Globus pallidus (tissue), 1 donor: Measurements from ENCODE around the gene HES3.
A peak's percentile ranks its signal among the peaks of the same experiment; 100 is the strongest.

Source experiments
- DNase-seq: peaks from one replicate; pipeline ENCODE4 v3.0.0-alpha.2; 2015; ENCODE audit warnings: low spot score

The HES3 gene, protein sequence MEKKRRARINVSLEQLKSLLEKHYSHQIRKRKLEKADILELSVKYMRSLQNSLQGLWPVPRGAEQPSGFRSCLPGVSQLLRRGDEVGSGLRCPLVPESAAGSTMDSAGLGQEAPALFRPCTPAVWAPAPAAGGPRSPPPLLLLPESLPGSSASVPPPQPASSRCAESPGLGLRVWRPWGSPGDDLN

DNA sequence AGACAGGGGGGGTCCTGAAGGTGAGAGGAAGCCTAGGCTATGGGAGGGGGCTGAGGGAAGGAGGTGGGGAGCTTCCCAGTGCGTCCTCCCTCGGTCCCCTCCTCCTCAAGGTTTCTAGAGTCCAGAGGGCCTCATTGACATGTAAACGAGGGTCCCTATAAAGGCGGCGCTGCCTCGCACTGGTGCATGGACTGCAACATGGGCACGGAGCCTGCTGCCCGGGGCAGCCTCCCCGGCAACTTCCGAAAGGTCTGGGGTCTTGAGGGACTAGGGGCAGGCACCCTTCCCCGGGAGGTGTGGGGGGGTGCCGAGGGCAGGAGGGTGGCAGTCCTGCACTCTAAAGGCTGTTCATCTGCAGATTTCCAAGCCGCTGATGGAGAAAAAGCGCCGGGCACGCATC lies at the start of gene HES3:
TSS of gene HES3 (plus strand) at position 187 of the 400 bp plus-strand sequence. CDS start at position 374, 187 bp downstream.
- no peak for DNase-seq

DNA sequence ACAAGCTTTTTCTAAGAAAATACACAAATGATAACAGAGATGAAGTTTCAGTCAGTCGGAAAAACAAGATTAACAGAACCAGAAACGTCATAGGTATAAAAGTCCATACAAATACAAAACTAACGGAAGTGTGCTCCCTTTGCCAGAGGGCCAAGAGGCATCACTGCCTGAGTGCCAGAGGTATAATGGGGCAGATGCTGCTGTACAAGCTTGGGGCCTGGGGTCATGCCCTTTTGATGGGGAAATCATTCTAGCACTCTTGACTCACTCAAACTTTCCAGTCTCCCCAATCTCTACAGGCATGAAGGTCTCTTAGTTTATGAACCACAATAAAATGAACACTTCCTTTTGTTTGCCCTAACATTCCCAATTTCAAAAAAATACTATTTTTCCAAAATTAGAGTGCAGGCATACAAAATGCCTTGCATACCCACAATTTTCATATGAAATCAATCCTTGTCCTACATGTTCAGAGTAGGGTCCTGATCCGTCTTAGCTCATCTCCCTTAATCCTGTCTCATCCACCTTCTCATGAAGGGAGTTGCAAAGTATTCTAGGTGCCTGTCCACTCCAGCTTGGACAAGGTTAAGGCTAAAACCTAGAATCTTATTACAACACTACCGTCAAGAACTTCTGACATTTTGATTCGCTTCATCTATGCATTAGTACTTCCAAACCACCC lies 46.1 kb upstream of the HES3 start:
- no peak for DNase-seq

DNA sequence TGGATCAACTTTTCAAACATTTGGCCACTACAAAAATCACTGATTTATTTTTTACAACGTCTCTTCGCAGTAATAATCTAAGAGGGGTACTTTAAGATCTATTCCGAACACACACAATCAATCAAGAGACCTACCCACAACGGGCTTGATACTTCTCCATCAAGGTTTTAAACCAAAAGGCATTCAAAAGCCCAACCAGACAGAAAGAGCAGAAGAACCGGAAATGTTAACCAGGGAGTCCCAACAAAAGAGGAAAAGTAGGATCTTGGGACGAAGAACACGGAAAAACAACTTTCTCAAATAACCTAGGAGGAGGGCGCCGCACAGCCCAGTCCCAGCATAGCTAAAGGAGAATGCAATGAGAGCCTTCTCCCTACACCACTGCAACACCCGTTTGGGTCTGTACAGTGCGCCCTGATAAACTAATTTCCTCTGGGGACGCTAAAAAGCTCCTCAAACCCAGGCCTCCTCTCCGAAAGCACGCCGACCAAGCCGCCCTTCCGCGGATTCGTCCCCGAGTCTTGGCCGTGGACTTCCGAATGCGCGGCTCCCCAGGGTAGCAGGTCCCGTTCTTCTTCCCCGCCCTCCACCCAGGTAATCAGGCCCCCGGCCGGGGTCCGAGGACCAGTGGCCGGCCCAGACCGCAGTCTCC lies 45.2 kb upstream of the HES3 start:
- no peak for DNase-seq

DNA sequence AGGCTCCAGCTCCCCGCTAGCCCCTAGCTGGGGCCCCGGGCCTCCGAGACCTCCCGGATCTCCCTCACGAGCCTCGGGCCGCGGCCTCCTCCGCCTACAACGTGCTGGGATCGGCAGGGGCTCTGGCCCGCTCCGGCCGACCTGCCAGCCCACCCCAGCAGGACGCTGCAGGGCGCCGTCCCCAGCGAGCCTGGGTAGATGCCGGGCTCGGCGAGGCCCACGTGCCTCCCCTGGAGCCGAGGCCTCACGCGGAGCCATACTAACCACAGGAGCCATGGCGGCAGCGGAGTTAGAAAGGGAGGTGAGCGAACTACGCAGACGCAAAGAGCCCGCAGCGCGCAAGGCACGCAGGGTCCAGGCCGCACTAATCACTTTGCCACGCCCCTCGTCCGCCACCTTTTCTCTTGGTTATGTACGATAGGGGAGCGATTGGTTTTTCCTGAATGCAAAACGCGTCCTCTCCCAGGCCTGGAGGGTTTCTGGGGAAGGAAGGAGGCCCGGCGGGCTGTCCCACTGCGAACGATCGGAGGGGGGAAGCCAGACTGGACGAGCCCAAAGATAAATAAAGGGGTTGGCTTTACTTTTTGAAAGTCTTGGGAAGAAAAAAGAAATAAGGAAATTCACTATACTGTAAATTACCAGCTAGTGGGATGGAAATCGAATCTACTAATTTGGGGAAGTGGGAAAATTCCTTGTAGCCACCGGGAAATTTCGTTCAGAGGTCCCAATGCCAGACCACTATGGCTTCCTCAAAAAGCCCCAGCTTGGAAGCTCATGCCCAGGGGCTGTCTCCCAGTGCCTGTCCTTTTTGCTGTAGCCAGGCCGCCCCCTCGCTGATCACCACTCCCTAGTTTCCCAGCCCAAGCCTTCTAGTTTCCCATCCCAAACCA lies 44.4 kb upstream of the HES3 start, which contains the start of gene RPL22:
TSS of gene RPL22 (minus strand) at position 298 of the 890 bp plus-strand sequence. CDS start at position 276, 22 bp downstream.
- peak; percentile 99 for DNase-seq

DNA sequence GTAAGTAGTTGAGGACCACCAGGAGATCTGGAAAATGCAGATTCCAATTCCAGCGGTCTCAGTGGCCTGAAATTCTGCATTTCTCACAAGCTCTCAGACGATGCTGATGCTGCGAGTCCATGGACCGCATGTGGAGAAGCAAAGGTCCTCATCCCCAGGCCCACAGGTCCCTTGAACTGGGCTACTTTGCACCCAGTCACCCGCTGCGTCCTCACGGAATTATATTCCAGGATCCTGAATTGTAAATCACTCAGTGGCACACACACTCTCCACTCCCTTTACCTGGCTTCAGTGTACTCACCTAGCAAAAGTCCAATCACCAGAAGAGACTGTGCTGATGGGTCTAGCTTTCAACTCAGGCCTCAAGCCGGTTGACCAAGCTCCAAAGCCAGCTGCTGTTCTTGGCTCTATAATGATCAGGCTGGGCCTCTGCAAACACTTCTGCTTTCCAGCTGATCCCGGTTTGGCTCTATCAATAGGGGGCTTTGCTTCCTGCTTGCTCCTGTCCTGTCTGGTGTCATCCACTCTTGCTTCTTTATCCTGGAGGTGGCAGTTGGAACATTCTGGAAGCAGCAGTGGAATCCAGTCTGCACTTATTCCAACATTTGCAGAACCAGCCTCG lies 43.7 kb upstream of the HES3 start:
- DNase-seq, result no peak

- DNase-seq, result no peak
Observed at GRCh38 chr1:6202256-6202655, 41.7 kb upstream of the HES3 start.

- no peak for DNase-seq
Observed at GRCh38 chr1:6205849-6206519, 38.0 kb upstream of the HES3 start, which contains the start of gene RNF207. TSS of gene RNF207 (plus strand) at chr1:6206119. CDS start at chr1:6206536, 417 bp downstream.

GRCh38 chr1:6206520-6206855 lies 37.5 kb upstream of the HES3 start:
- no peak for DNase-seq

GRCh38 chr1:6207075-6207885 lies 36.7 kb upstream of the HES3 start:
- DNase-seq, result no peak

GRCh38 chr1:6207921-6208320 lies 36.1 kb upstream of the HES3 start:
- no peak for DNase-seq

GRCh38 chr1:6208723-6209660 lies 35.0 kb upstream of the HES3 start:
- DNase-seq, result no peak

- DNase-seq, result no peak
Observed at GRCh38 chr1:6209661-6210580, 34.1 kb upstream of the HES3 start.

DNA sequence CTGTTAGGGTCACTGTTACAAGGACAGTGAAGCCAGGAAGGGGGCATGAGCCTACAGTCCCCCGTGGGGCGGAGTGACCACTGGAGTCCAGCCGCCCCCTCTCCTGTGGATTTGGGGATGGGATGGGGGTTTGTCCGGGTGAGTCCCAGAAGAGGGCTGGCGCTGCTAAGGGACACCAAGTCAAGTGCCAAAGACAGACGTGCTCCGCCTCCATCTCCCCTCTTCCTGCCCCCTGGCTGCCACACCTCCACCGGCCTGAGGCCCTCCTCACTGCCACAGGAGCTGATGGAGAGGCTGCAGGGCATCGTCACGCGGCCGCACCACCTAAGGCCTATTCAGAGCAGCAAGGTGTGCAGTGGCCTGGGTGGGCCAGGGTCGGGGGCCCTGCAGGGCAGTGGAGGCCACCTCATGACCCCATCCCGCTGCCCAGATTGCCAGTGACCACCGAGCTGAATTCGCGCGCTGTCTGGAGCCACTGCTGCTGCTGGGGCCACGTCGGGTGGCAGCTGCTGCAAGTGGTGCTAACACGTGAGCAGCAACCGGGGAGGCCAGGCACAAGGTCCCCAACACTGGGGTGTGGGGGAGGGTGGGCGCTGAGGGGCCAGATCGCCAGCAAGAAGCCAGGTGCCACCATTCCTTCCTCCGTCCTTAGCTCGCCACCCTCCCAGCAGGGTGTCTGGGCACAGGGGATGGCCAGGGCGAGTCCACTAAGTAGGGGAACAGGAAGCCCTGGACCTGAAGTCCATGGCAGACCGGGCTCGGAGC lies 33.2 kb upstream of the HES3 start:
- no peak for DNase-seq

GRCh38 chr1:6211731-6212130 lies 32.2 kb upstream of the HES3 start:
- DNase-seq, result no peak

- no peak for DNase-seq
Observed at GRCh38 chr1:6212193-6212959, 31.6 kb upstream of the HES3 start.

GRCh38 chr1:6218375-6219164 lies 25.4 kb upstream of the HES3 start:
- no peak for DNase-seq
